ENCODE data around the gene CDC37.

DNA sequence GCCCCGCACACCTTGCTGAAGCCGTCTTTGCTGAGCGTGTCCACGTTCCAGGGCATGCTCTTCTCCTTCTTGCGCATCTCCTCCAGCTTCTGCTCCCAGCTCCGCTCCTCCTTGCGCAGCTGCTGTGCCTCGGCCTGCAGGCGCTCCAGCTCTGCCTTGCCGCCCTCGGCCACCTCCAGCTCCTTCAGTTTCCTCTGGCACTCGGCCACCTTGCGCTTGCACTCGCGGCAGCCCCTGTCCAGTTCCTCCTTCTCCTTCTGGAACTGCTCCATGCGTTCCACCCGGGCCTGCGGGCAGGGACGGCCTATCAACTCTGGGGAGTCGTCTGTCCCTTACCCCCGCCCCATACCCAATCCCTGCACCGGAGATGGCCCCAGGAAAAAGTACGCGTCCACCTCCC lies 7.4 kb downstream of the CDC37 start:
- TF ChIP-seq, protein P1, sequence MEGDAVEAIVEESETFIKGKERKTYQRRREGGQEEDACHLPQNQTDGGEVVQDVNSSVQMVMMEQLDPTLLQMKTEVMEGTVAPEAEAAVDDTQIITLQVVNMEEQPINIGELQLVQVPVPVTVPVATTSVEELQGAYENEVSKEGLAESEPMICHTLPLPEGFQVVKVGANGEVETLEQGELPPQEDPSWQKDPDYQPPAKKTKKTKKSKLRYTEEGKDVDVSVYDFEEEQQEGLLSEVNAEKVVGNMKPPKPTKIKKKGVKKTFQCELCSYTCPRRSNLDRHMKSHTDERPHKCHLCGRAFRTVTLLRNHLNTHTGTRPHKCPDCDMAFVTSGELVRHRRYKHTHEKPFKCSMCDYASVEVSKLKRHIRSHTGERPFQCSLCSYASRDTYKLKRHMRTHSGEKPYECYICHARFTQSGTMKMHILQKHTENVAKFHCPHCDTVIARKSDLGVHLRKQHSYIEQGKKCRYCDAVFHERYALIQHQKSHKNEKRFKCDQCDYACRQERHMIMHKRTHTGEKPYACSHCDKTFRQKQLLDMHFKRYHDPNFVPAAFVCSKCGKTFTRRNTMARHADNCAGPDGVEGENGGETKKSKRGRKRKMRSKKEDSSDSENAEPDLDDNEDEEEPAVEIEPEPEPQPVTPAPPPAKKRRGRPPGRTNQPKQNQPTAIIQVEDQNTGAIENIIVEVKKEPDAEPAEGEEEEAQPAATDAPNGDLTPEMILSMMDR (IDR thresholded peaks at IDR 0.05), result no peak
- no peak for TF ChIP-seq POLR2A (IDR thresholded peaks at IDR 0.05)

Measured in heart left ventricle (tissue), 13 donors.